ENCODE data around the gene MRPL18. TPM values are rescaled to one million over a fixed set of nuclear protein-coding genes. Genes with fewer than 3 reads are reported as not detected.

Gene MRPL18
- total and polyA plus RNA-seq, 2 donors (not counting 3 experiments of a cell fraction or from before 2014, with no cell fraction given), result 55.4 to 70.7 TPM

- no peak for FAIRE-seq
- Histone ChIP-seq H4K20me1 (replicated peaks; ENCODE audit: control insufficient read depth, extremely low read depth, insufficient read depth, low read length) (no peaks in the 10 kb centered on the region), H3K79me2 (ENCODE audit: control insufficient read depth, insufficient read depth, low read length) (peaks cover 16% of the 10 kb centered on the region), H3K4me2 (ENCODE audit: insufficient read depth, low read length) (peak overlapping the region; percentile 70), H3K27me3 (ENCODE audit: control insufficient read depth in 2 of 2, insufficient read depth in 2 of 2, low read length in 2 of 2) (no peaks in the 10 kb centered on the region), H3K9me3 (replicated peaks; ENCODE audit: control insufficient read depth, insufficient read depth, low read length) (no peaks in the 10 kb centered on the region), H3K4me3 (replicated peaks in 1 of 3; ENCODE audit: insufficient read depth in 1 of 3, low read depth in 1 of 3, low read length in 3 of 3) (peak overlapping the region; percentile 71 to 97 (median 92)), H3K4me1 (ENCODE audit: control insufficient read depth, extremely low read depth, insufficient read depth, low read length) (peaks cover 20% of the 10 kb centered on the region), H3K9ac (replicated peaks; ENCODE audit: extremely low read depth, insufficient read depth, low read length) (peak overlapping the region; percentile 83), H3K36me3 (ENCODE audit: control insufficient read depth in 2 of 2, extremely low read depth in 1 of 2, insufficient read depth in 2 of 2, low read length in 2 of 2) (peaks cover 12% of the 10 kb centered on the region in 2 experiments), H3K27ac (ENCODE audit: insufficient read depth, low read depth, low read length) (peak overlapping the region; percentile 85), H3K9me1 (replicated peaks; ENCODE audit: control insufficient read depth, extremely low read depth, insufficient read depth, low read length) (no peaks in the 10 kb centered on the region), H2AFZ (ENCODE audit: low read depth, low read length) (peak overlapping the region; percentile 82)
- POLR2A ChIA-PET, result interaction anchor here (0.7 kb wide), 1 partner anchor 26 kb away, joined by 7 read pairs; no protein-coding TSS in a partner anchor
- intact Hi-C loops (cut with micrococcal nuclease) (loop anchor here (1.0 kb wide), 3 partner anchors 27 to 71 kb away; partner anchors contain the start of genes TCP1 and WTAP), dilution Hi-C loops (cut with MboI; ENCODE audit: extremely low pct_ligation_motif_present, low sequenced_read_pairs) (no loop called here)
- no peak for DNase-seq (ENCODE audit: low read depth, low spot score)
- TF ChIP-seq EZH2 (IDR thresholded peaks at IDR 0.05; ENCODE audit: borderline replicate concordance, low read depth, low read length, severe bottlenecking), result no peak
- no peak for TF ChIP-seq POLR2AphosphoS5 (IDR thresholded peaks at IDR 0.05; ENCODE audit: insufficient read depth, low read depth, low read length)
- TF ChIP-seq FOS (IDR thresholded peaks at IDR 0.05; ENCODE audit: borderline replicate concordance, insufficient read depth, low read length), result no peak
- no peak for TF ChIP-seq CTCF (IDR thresholded peaks at IDR 0.05; ENCODE audit: extremely low read depth in 1 of 2, insufficient read depth in 1 of 2, low read depth in 1 of 2, low read length in 2 of 2)
- no peak for TF ChIP-seq MYC (IDR thresholded peaks at IDR 0.05; ENCODE audit: low read depth, low read length)
- TF ChIP-seq GATA2 (IDR thresholded peaks at IDR 0.05; ENCODE audit: insufficient read depth, insufficient read length, low read depth, low read length), result no peak
- TF ChIP-seq POLR2A (IDR thresholded peaks at IDR 0.05; ENCODE audit: low read depth, low read length), result no peak
- no peak for TF ChIP-seq JUN (IDR thresholded peaks at IDR 0.05; ENCODE audit: borderline replicate concordance, insufficient read depth, insufficient read length, low read depth)
- no peak for TF ChIP-seq MAX (IDR thresholded peaks at IDR 0.05; ENCODE audit: insufficient read depth, insufficient read length)
- CTCF ChIA-PET, result interaction anchor here (0.7 kb wide), 1 partner anchor 10 kb away, joined by 3 read pairs; no protein-coding TSS in a partner anchor
- BruUV-seq (replicated peaks), result TSS peak; percentile 45
Observed at GRCh38 chr6:159762681-159763293, 27.5 kb upstream of the MRPL18 start.

All from endothelial cell of umbilical vein (primary cell).